SK-N-SH treated with all-trans-retinoic acid at 6 μM for 48 hours (cell line): ENCODE measurements around the gene ME2.

Experiments
- ARNTL ChIP-seq: fragments of 450-650 bp; formaldehyde crosslinking; IDR thresholded peaks from 2 replicates; pipeline ENCODE4 v1.5.0; 2020; ENCODE audit warnings: low read depth, mild to moderate bottlenecking, moderate library complexity, borderline replicate concordance
- BACH2 ChIP-seq: fragments of 250-450 bp; sonication (Bioruptor Pico); IDR thresholded peaks from 2 replicates; pipeline ENCODE4 v1.9.0; 2021; ENCODE audit warnings: mild to moderate bottlenecking, borderline replicate concordance
- ESRRG ChIP-seq: fragments of 250-450 bp; sonication (Bioruptor Pico); IDR thresholded peaks from 2 replicates; pipeline ENCODE4 v1.6.1; 2021; ENCODE audit warnings: mild to moderate bottlenecking
- GLIS3 ChIP-seq: fragments of 250-450 bp; sonication (Bioruptor Pico); IDR thresholded peaks from 2 replicates; pipeline ENCODE4 v1.5.0; 2020; ENCODE audit warnings: mild to moderate bottlenecking, moderate library complexity
- RARB ChIP-seq: fragments of 250-450 bp; sonication (Bioruptor Pico); IDR thresholded peaks from 2 replicates; pipeline ENCODE4 v1.8.0; 2021; ENCODE audit warnings: mild to moderate bottlenecking, moderate library complexity
- SNAI2 ChIP-seq: fragments of 250-450 bp; sonication (Bioruptor Pico); IDR thresholded peaks from 2 replicates; pipeline ENCODE4 v1.5.0; 2020; ENCODE audit warnings: mild to moderate bottlenecking, moderate library complexity
- ZFP3 ChIP-seq: fragments of 250-450 bp; sonication (Bioruptor Pico); IDR thresholded peaks from 2 replicates; pipeline ENCODE4 v1.5.0; 2020; ENCODE audit warnings: mild to moderate bottlenecking, moderate library complexity
- ZNF565 ChIP-seq: fragments of 450-650 bp; formaldehyde crosslinking; conservative IDR thresholded peaks from 2 replicates; pipeline ENCODE4 v1.5.0; 2020; ENCODE audit warnings: low read depth, mild to moderate bottlenecking, moderate library complexity
- TF ChIP-seq, protein P1 (sequence below): fragments of 250-450 bp; sonication (Bioruptor Pico); IDR thresholded peaks from 2 replicates; pipeline ENCODE4 v1.5.1; 2020; ENCODE audit warnings: low read depth, mild to moderate bottlenecking, moderate library complexity
- TF ChIP-seq, protein P2 (sequence below): fragments of 250-450 bp; sonication (Bioruptor Pico); IDR thresholded peaks from 2 replicates; pipeline ENCODE4 v1.5.0; 2020; ENCODE audit warnings: mild to moderate bottlenecking, moderate library complexity
- TF ChIP-seq, protein P3 (sequence below): fragments of 250-450 bp; sonication (Bioruptor Pico); IDR thresholded peaks from 2 replicates; pipeline ENCODE4 v1.8.0; 2020; ENCODE audit warnings: mild to moderate bottlenecking, moderate library complexity, borderline replicate concordance

DNA sequence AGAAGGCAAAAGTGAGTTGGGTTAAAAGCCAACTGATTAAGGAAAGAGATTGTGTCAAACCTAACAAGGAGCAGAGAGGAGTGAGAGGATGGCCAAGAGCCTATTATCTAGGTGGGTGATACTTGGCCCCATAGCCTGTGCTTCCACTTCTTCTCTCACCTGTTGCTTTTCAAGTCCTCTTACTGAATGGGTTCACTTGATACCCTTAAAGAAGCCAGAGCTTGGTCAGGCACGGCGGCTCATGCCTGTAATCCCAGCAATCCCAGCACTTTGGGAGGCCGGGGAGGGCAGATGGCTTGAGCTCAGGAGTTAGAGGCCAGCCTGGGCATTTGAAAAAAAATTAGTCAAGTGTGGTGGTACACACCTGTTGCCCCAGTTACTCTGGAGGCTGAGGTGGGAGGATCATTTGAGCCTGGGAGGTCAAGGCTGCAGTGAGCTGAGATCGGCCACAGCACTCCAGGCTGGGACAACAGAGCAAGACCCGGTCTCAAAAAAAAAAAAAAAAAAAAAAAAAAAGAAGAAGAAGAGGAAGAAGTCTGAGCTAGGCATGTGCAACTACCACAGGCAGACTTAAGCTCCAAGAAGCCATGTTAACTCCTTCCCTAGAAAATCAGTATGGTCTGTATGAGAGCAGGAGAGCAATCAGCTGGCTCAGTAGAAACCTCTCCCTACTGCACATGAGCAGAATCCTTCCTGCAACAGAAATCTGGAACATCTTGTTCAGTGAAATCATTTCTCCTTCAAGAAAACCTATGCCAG, 28.4 kb upstream of the ME2 start:
- no peak for TF ChIP-seq ESRRG
- TF ChIP-seq BACH2, result no peak
- no peak for TF ChIP-seq RARB (CRISPR knock-in tag)
- TF ChIP-seq ZFP3 (CRISPR knock-in tag), result no peak
- TF ChIP-seq, protein P1, sequence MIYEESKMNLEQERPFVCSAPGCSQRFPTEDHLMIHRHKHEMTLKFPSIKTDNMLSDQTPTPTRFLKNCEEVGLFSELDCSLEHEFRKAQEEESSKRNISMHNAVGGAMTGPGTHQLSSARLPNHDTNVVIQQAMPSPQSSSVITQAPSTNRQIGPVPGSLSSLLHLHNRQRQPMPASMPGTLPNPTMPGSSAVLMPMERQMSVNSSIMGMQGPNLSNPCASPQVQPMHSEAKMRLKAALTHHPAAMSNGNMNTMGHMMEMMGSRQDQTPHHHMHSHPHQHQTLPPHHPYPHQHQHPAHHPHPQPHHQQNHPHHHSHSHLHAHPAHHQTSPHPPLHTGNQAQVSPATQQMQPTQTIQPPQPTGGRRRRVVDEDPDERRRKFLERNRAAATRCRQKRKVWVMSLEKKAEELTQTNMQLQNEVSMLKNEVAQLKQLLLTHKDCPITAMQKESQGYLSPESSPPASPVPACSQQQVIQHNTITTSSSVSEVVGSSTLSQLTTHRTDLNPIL (CRISPR knock-in tag), result no peak
- TF ChIP-seq, protein P2, sequence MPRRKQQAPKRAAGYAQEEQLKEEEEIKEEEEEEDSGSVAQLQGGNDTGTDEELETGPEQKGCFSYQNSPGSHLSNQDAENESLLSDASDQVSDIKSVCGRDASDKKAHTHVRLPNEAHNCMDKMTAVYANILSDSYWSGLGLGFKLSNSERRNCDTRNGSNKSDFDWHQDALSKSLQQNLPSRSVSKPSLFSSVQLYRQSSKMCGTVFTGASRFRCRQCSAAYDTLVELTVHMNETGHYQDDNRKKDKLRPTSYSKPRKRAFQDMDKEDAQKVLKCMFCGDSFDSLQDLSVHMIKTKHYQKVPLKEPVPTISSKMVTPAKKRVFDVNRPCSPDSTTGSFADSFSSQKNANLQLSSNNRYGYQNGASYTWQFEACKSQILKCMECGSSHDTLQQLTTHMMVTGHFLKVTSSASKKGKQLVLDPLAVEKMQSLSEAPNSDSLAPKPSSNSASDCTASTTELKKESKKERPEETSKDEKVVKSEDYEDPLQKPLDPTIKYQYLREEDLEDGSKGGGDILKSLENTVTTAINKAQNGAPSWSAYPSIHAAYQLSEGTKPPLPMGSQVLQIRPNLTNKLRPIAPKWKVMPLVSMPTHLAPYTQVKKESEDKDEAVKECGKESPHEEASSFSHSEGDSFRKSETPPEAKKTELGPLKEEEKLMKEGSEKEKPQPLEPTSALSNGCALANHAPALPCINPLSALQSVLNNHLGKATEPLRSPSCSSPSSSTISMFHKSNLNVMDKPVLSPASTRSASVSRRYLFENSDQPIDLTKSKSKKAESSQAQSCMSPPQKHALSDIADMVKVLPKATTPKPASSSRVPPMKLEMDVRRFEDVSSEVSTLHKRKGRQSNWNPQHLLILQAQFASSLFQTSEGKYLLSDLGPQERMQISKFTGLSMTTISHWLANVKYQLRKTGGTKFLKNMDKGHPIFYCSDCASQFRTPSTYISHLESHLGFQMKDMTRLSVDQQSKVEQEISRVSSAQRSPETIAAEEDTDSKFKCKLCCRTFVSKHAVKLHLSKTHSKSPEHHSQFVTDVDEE (CRISPR knock-in tag), result no peak
- TF ChIP-seq ZNF565 (CRISPR knock-in tag), result no peak
- TF ChIP-seq, protein P3, sequence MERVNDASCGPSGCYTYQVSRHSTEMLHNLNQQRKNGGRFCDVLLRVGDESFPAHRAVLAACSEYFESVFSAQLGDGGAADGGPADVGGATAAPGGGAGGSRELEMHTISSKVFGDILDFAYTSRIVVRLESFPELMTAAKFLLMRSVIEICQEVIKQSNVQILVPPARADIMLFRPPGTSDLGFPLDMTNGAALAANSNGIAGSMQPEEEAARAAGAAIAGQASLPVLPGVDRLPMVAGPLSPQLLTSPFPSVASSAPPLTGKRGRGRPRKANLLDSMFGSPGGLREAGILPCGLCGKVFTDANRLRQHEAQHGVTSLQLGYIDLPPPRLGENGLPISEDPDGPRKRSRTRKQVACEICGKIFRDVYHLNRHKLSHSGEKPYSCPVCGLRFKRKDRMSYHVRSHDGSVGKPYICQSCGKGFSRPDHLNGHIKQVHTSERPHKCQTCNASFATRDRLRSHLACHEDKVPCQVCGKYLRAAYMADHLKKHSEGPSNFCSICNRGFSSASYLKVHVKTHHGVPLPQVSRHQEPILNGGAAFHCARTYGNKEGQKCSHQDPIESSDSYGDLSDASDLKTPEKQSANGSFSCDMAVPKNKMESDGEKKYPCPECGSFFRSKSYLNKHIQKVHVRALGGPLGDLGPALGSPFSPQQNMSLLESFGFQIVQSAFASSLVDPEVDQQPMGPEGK (CRISPR knock-in tag), result no peak
- no peak for TF ChIP-seq ARNTL
- TF ChIP-seq GLIS3 (CRISPR knock-in tag), result no peak
- TF ChIP-seq SNAI2 (CRISPR knock-in tag), result no peak
